ENCODE data around the gene PI4KA. TPM values are rescaled to one million over a fixed set of nuclear protein-coding genes. Genes with fewer than 3 reads are reported as not detected.
"Not testable (repeated sequence)": the region's sequence is repeated elsewhere in the genome, so short reads cannot be mapped to it uniquely, and the experiment has no call there.

Gene PI4KA
- total RNA-seq, 8 experiments from 2014 or later, result 22.4 to 76.9 (median 36.2) TPM

- Histone ChIP-seq H3K27ac (no peak overlapping the region), H3K4me1 (replicated peaks in 1 of 2) (no peaks in the 10 kb centered on the region), H3K4me3 (no peak overlapping the region)
- ATAC-seq (replicated peaks in 6 of 8), result no peak
- 85 to 100% (median 100%) methylated on average over 1 to 2 of the region's 2 CpGs; no CpG with 5 or more reads in 2 of the 10 experiments for WGBS, 10 experiments
- in situ Hi-C loops (cut with MboI; ENCODE audit: low pct_unique_long_range_greater_than_20kb in 2 of 9, low sequenced_read_pairs in 9 of 9, unreplicated experiment in 9 of 9), result no loop called here
Observed at GRCh38 chr22:20836987-20837823, 21.4 kb downstream of the PI4KA start.

- H3K27ac ChIP-seq, result no peak overlapping the region
- WGBS, 10 experiments, result 20 to 100% (median 100%) methylated on average over 1 to 2 of the region's 3 CpGs; no CpG with 5 or more reads in 2 of the 10 experiments
- no peak for ATAC-seq (replicated peaks in 6 of 8)
Observed at GRCh38 chr22:20834725-20835124, 23.9 kb downstream of the PI4KA start.

GRCh38 chr22:20834206-20834605 is 24.4 kb downstream of the PI4KA start:
- in situ Hi-C loops (cut with MboI; ENCODE audit: low pct_unique_long_range_greater_than_20kb in 2 of 9, low sequenced_read_pairs in 9 of 9, unreplicated experiment in 9 of 9), result no loop called here
- H3K27ac ChIP-seq, result no peak overlapping the region
- 33 to 100% (median 83%) methylated on average over 1 to 3 of the region's 3 CpGs; no CpG with 5 or more reads in 1 of the 10 experiments for WGBS, 10 experiments
- H3K4me1 ChIP-seq (replicated peaks in 1 of 2), result no peaks in the 10 kb centered on the region
- no peak overlapping the region for H3K4me3 ChIP-seq
- no peak for ATAC-seq (replicated peaks in 6 of 8)

More at GRCh38 chr22:20834725-20835124, 23.9 kb downstream of the PI4KA start:
- Histone ChIP-seq H3K4me3 (no peak overlapping the region), H3K4me1 (replicated peaks in 1 of 2) (no peaks in the 10 kb centered on the region)
- in situ Hi-C loops (cut with MboI; ENCODE audit: low pct_unique_long_range_greater_than_20kb in 2 of 9, low sequenced_read_pairs in 9 of 9, unreplicated experiment in 9 of 9), result no loop called here

- 90 to 100% (median 93%) methylated on average over 1 to 6 of the region's 6 CpGs; no CpG with 5 or more reads in 7 of the 10 experiments for WGBS, 10 experiments
- H3K4me3 ChIP-seq, result no peak overlapping the region
- H3K4me1 ChIP-seq (replicated peaks in 1 of 2), result no peaks in the 10 kb centered on the region
- in situ Hi-C loops (cut with MboI; ENCODE audit: low pct_unique_long_range_greater_than_20kb in 2 of 9, low sequenced_read_pairs in 9 of 9, unreplicated experiment in 9 of 9), result no loop called here
- no peak overlapping the region for H3K27ac ChIP-seq
- no peak for ATAC-seq (replicated peaks in 6 of 8)
Observed at GRCh38 chr22:20833225-20833665, 25.4 kb downstream of the PI4KA start.

- H3K4me3 ChIP-seq, result no peak overlapping the region
- no peak for ATAC-seq (replicated peaks in 6 of 8)
- no peak overlapping the region for H3K27ac ChIP-seq
- WGBS, 10 experiments, result 90 to 100% (median 99%) methylated on average over 1 to 3 of the region's 3 CpGs
- H3K4me1 ChIP-seq (replicated peaks in 1 of 2), result no peaks in the 10 kb centered on the region
- in situ Hi-C loops (cut with MboI; ENCODE audit: low pct_unique_long_range_greater_than_20kb in 2 of 9, low sequenced_read_pairs in 9 of 9, unreplicated experiment in 9 of 9), result no loop called here
Observed at GRCh38 chr22:20829491-20830134, 29.0 kb downstream of the PI4KA start.

GRCh38 chr22:20826373-20827152 is 32.0 kb downstream of the PI4KA start:
- H3K27ac ChIP-seq; in situ Hi-C loops (cut with MboI; ENCODE audit: low pct_unique_long_range_greater_than_20kb in 2 of 9, low sequenced_read_pairs in 9 of 9, unreplicated experiment in 9 of 9); H3K4me1 ChIP-seq (replicated peaks in 1 of 2); ATAC-seq (replicated peaks in 6 of 8); H3K4me3 ChIP-seq: not testable (repeated sequence)
- WGBS, 10 experiments, result 83 to 100% (median 95%) methylated on average over 1 to 5 of the region's 5 CpGs

GRCh38 chr22:20825624-20826023 is 33.0 kb downstream of the PI4KA start:
- in situ Hi-C loops (cut with MboI; ENCODE audit: low pct_unique_long_range_greater_than_20kb in 2 of 9, low sequenced_read_pairs in 9 of 9, unreplicated experiment in 9 of 9), result no loop called here
- H3K4me1 ChIP-seq (replicated peaks in 1 of 2), result no peaks in the 10 kb centered on the region
- H3K27ac ChIP-seq, result no peak overlapping the region
- no peak overlapping the region for H3K4me3 ChIP-seq
- no peak for ATAC-seq (replicated peaks in 6 of 8)
- whole genome bisulfite sequencing, 10 experiments, result 82 to 100% (median 91%) methylated on average over 1 to 6 of the region's 6 CpGs

- ATAC-seq (replicated peaks in 6 of 8); in situ Hi-C loops (cut with MboI; ENCODE audit: low pct_unique_long_range_greater_than_20kb in 2 of 9, low sequenced_read_pairs in 9 of 9, unreplicated experiment in 9 of 9); H3K4me3 ChIP-seq; H3K4me1 ChIP-seq (replicated peaks in 1 of 2); H3K27ac ChIP-seq: not testable (repeated sequence)
- WGBS, 10 experiments, result 88 to 100% (median 96%) methylated on average over 2 to 4 of the region's 4 CpGs; no CpG with 5 or more reads in 2 of the 10 experiments
Observed at GRCh38 chr22:20825216-20825615, 33.4 kb downstream of the PI4KA start.

GRCh38 chr22:20823264-20823663 is 35.3 kb downstream of the PI4KA start:
- no peaks in the 10 kb centered on the region for H3K4me1 ChIP-seq (replicated peaks in 1 of 2)
- in situ Hi-C loops (cut with MboI; ENCODE audit: low pct_unique_long_range_greater_than_20kb in 2 of 9, low sequenced_read_pairs in 9 of 9, unreplicated experiment in 9 of 9), result no loop called here
- 92 to 100% (median 100%) methylated on average over 1 of the region's 1 CpG; no CpG with 5 or more reads in 3 of the 10 experiments for WGBS, 10 experiments
- no peak overlapping the region for H3K4me3 ChIP-seq
- no peak for ATAC-seq (replicated peaks in 6 of 8)
- no peak overlapping the region for H3K27ac ChIP-seq

GRCh38 chr22:20822240-20822639 is 36.4 kb downstream of the PI4KA start:
- ATAC-seq (replicated peaks in 6 of 8), result no peak
- no peak overlapping the region for H3K4me3 ChIP-seq
- 89 to 100% (median 97%) methylated on average over 1 to 5 of the region's 5 CpGs; no CpG with 5 or more reads in 2 of the 10 experiments for WGBS, 10 experiments
- no peak overlapping the region for H3K27ac ChIP-seq
- in situ Hi-C loops (cut with MboI; ENCODE audit: low pct_unique_long_range_greater_than_20kb in 2 of 9, low sequenced_read_pairs in 9 of 9, unreplicated experiment in 9 of 9), result no loop called here
- H3K4me1 ChIP-seq (replicated peaks in 1 of 2), result no peaks in the 10 kb centered on the region

- peak overlapping the region in 1 of 2 donors; percentile 30 for H3K27ac ChIP-seq
- H3K4me3 ChIP-seq; in situ Hi-C loops (cut with MboI; ENCODE audit: low pct_unique_long_range_greater_than_20kb in 2 of 9, low sequenced_read_pairs in 9 of 9, unreplicated experiment in 9 of 9); ATAC-seq (replicated peaks in 6 of 8); H3K4me1 ChIP-seq (replicated peaks in 1 of 2): not testable (repeated sequence)
- 89 to 100% (median 94%) methylated on average over 1 to 4 of the region's 8 CpGs; no CpG with 5 or more reads in 6 of the 10 experiments for WGBS, 10 experiments
Observed at GRCh38 chr22:20821717-20822239, 36.8 kb downstream of the PI4KA start.

- no peak overlapping the region for H3K4me3 ChIP-seq
- H3K27ac ChIP-seq, result no peak overlapping the region
- in situ Hi-C loops (cut with MboI; ENCODE audit: low pct_unique_long_range_greater_than_20kb in 2 of 9, low sequenced_read_pairs in 9 of 9, unreplicated experiment in 9 of 9), result loop anchor here in 1 of 9 experiments (10.0 kb wide), 1 partner anchor 65 kb away; no protein-coding TSS in a partner anchor
- ATAC-seq (replicated peaks in 6 of 8), result no peak
- 88 to 100% (median 100%) methylated on average over 1 to 8 of the region's 9 CpGs; no CpG with 5 or more reads in 3 of the 10 experiments for WGBS, 10 experiments
- no peaks in the 10 kb centered on the region for H3K4me1 ChIP-seq (replicated peaks in 1 of 2)
Observed at GRCh38 chr22:20819471-20819870, 39.1 kb downstream of the PI4KA start.
